GM10266 (cell line): ENCODE results near the gene VGLL4.

ENCODE experiments used
- DNase-seq: peaks from one replicate; pipeline ENCODE4 v3.0.0; 2012; ENCODE audit errors: extremely low spot score
- TF ChIP-seq, protein P1 (sequence below): IDR thresholded peaks from 2 replicates; pipeline ENCODE4 v1.5.1; 2012; ENCODE audit warnings: mild to moderate bottlenecking, low read depth; ENCODE audit not compliant: control insufficient read depth, insufficient read depth; ENCODE audit errors: missing control alignments

The VGLL4 gene

DNA sequence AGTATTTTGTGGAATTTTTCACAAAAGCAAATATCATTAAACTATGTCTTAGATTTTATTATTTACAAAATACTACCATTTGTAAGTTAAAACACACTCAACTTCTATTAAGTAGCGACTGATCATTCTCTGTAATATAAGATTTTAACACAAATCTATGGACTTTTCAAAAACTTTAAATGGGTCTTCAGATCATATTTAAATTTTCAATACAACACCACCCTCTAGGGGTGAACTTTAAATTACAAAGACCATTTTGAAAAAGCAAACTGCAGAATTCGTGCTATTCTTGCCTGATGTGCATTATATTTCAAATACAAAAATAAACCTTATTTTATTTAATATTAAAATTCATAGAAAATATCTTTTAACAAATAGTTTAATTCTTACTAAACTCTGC, 8.2 kb upstream of the VGLL4 start:
- TF ChIP-seq, protein P1, sequence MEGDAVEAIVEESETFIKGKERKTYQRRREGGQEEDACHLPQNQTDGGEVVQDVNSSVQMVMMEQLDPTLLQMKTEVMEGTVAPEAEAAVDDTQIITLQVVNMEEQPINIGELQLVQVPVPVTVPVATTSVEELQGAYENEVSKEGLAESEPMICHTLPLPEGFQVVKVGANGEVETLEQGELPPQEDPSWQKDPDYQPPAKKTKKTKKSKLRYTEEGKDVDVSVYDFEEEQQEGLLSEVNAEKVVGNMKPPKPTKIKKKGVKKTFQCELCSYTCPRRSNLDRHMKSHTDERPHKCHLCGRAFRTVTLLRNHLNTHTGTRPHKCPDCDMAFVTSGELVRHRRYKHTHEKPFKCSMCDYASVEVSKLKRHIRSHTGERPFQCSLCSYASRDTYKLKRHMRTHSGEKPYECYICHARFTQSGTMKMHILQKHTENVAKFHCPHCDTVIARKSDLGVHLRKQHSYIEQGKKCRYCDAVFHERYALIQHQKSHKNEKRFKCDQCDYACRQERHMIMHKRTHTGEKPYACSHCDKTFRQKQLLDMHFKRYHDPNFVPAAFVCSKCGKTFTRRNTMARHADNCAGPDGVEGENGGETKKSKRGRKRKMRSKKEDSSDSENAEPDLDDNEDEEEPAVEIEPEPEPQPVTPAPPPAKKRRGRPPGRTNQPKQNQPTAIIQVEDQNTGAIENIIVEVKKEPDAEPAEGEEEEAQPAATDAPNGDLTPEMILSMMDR: peak; percentile 41
- DNase-seq: peak; percentile 37

DNA sequence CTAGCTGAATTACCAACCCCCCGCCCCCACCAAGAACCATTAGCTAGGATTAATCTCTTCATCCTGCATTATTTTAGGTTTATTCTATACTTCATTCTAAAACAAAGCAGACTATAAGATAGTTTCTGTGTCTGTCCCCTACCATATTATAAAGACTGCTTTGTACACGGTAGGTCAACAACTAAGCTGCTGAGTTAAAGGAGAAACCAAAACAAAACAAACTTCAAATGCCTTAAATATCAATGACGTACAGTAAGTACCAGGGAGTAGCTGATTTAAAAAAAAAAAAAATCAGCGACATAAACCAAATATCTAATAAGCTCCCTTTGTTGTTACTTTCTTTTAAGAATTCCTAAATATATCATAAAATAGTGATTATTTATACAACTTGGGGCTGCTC, 7.8 kb upstream of the VGLL4 start:
- TF ChIP-seq, protein P1: no peak
- no peak for DNase-seq

DNA sequence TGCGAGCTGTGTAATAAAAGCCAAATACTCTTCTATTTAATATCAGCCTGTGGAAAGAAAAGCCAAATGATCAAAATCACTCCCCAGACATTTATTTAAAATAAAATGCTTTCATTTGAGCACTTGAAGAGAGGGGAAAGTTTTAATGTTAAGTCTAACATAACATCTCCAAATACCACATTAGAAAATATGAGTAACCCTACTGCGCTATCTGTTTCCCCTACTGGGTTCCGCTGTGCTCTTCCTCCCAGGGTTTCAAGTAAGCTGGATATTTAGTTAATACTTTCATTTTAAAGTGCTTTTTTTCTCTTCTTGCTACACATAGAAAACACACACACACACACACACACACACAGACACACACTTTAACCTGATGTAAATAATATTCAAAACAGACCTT, 6.7 kb upstream of the VGLL4 start:
- TF ChIP-seq, protein P1: no peak
- DNase-seq: no peak

DNA sequence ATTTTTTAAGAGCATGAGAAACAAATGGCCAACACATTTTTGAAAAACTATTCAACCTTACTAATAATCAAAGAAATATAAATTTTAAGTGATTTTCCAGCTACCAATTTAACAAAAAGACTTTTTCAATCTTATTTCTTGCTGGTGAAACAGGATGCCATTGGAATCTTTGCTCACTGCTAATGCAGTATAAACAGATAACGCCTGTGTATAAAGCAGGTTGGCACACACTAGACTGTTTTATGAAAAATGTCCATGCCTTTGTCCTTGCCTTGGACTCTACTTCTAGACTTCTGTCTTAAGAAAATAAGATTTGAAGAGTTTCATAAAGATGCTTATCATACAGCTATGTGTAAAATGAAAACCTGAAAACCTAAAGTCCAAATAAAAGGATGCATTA, 5.0 kb upstream of the VGLL4 start:
- TF ChIP-seq, protein P1: no peak
- DNase-seq: no peak

DNA sequence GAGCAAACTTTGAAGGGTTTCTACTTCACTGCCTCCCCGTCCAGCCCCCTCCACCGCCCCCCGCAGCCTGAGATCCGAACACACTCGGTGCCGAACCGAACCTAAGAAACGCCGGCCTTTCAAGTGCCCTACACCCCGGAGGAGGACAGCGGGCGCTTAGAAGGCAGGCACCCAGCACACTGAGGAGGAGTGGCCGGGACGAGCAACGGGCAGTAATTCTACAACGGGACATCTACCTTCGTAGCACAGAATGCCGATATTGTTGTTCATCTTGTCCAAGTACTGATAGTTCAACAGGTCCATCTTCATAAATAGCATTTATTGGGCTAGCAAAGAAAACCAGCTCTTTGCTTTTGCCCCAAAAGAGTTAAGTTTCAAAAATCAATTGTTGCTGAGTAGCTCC, 513 bp downstream of the VGLL4 start:
- DNase-seq: no peak
- TF ChIP-seq, protein P1: no peak

DNA sequence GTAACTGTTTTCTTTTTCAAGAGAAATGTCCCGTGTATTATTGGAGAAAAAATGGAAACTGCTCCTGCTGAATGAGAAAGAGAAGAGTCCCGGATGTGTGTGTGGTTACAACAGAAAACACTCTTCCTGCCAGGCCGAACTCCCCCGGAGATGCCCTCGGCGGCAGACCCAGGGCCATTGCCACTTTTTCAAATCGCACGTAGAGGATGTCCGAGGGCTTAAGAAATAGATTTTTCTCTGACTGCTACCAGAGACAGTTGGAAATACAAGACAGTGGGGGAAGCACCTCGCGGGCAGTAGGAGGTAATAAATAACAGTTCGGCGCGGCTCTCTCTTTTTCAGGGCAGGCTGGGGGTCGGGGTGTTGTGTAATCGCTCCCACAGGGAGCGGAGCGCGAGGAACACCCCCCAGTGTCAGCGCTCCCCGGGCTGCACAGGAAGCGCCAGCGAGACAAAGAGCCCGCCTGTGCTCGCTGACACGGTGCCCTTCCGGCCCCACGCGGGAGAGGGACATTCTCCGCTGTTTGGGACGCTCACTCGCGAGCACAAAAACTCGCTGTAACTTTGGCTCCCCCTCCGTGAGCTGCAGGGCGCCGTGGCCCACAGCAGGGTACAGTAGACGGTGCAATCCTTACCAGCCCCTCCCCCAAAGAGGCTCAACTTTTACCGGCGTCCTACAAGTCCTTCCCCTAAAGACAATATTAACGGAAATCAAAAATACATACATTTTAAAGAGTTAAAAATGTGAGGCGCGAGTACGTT, 1.1 kb downstream of the VGLL4 start:
- DNase-seq: peak; percentile 60
- TF ChIP-seq, protein P1: no peak

DNA sequence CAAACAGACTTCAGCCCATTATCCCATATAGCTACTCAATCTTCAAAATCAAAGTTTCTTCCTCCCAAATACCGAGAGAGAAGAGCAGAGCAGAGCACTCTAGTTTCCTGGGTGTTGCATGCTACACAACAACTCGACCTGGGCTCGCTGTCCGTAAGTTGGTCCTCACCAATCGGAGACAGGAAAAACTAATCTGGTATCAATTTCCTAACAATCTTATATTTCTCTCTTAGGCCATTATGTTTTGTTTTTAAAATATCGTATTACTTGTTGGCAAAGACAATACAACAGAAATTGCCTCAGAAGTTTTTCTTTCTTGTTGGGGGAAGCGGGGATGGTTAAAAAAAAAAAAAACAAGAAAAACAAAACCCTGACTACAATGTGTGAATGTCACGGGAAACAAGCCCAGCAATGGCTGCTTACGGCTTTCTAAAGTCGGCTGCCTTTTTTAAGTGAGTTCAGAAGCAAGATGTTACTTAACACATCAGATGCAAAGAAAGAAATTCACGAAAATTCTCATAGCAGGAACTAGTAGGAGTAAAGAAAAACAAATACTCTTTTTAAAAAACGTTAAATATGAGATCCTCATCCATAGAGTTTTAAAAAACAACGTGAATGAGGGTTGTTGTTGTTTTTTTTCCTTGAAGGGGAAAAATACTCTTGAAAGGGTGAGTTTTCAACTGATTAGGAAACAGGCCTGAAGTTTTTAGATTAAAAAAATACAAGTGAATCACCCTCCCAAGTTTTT, 1.9 kb downstream of the VGLL4 start:
- peak; percentile 24 for DNase-seq

More for the DNA sequence above, 1.9 kb downstream of the VGLL4 start:
- TF ChIP-seq, protein P1: no peak
